ENCODE data around the gene CELSR1.
"Not testable (repeated sequence)": the region's sequence is repeated elsewhere in the genome, so short reads cannot be mapped to it uniquely, and the experiment has no call there.

CELSR1 gene

DNA sequence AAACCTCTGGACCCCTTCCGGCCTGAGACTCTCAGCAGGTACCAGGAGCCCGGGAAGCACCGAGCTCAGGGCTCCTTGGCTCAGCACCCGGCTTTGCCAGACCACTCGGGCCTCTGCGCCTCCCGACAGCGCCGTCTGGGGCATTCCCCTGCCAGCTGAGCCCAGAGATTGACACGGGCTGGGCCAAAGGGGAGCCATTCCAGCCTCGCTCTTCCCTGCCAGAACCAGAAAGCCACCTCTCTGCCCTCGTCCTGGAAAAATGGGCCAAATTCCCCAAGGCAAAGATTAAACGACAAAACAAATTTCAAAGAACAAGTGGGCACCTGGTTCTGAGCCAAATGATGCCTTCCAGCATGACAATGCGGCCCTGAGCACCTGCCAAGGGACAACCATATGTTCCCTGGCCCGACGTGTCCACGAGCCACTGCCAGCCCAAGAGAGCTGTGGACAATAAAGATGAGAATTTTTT lies 59.3 kb downstream of the CELSR1 start:
- no peak for DNase-seq

- DNase-seq: no peak
Observed at GRCh38 chr22:46476547-46476941, 60.9 kb downstream of the CELSR1 start.

DNA sequence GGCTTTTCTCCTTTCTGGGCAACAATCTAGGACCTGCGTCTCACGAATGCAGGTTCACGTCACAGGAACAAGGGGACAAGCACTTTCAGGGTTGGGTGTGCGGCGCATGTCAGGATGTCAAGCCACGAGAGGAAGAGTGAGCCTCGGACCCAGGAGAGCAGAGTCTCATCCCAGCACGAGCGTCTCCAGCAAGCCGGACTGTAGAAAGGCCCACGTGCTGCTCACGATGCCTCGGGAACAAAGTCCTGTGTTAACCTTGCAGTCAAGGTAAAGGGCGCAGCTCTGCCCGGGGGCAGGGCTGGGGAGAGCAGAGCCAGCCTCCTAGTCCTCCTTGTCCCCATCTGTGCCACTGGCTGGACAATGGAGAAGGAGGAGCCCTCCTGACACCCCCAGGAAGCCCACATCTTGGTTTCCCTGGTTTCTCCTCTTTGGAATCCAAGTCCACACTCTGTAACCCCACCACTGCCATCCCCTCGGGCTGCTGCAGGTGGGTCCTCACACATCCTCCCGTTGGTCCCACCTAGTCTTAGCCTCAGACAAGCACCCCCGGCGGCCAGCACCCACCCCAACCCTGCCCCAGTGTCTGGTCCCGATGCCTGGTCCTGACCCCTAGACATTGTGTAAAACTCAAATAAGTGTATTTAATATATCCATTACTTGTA lies 63.4 kb downstream of the CELSR1 start:
- DNase-seq: no peak

DNA sequence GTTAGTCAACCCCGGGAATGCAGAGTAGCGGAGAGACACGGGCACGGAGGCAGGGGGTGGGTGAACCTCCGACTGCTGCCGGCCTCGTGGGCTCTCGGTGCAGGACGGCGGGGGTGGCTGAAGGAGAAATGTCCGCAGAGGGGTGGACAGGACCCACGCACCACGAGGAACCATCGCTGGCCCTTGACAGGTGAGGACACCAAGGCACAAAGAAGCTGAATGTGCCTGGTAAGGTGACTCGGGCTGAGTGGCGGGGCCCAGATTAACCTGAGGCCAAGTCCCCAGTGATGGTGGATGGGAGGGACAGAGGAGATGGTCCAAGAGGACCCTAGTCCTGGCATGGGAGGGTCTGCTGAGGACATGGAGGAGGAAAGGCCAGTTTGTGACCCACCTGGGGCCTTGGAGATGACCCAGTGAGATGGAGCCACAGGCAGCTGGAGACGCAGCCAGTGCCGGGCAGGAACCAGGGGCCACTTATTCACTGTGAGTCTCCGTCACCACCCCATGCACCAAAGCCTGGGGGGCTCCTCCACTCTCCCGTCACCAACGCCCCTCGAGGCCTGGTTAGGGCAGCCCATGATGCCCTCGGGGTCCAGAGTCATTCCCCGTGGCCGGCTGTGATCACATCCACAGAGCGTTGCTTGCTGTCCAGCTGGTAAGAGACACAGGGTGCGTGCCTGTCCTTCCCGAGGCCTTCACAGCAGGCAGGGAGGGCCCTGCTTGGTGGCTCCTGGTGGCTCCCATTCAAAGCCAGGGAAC lies 64.2 kb downstream of the CELSR1 start:
- no peak for DNase-seq

- no peak for DNase-seq
Observed at GRCh38 chr22:46472722-46473016, 64.8 kb downstream of the CELSR1 start.

DNA sequence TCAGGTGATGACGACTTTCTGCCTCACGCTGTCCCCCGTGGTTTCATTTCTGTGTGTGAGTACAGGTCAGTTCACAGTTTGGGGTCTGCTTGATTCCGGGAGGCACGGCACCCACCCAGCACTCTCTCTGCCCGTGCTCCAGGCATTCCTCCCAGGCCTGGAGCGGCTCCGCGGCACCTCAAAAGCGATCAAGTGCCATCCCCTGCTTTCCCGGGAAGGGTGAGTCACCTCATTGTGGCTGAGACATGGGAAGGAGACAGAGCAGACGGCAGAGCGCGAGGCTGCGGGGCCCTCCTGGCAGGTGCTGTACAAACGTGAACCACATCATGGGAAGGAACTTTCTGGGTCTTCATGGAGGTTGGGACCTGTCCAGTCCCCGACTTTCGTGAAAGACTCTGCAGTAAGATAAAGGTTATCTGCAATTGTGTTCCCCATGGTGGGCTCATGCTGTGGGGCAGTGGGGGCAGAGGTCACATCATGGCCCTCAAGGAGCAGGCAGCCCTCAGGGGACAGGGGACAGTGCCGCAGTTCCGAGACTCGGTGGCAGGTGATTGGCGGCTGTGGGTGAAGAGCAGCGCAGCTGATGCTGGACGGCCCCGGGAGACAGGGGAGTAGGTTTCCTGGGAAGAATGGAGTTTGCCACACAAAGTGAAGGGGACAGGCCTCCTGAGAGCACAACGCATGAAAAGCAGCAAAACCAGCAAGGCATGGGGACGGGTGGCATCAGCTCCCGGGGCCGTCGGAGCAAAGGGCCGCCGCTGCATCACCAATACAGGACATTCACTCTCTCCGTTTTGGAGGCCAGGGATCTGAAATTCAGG lies 65.3 kb downstream of the CELSR1 start:
- DNase-seq: no peak

GRCh38 chr22:46471330-46471729 lies 66.1 kb downstream of the CELSR1 start:
- not testable (repeated sequence) for DNase-seq

DNA sequence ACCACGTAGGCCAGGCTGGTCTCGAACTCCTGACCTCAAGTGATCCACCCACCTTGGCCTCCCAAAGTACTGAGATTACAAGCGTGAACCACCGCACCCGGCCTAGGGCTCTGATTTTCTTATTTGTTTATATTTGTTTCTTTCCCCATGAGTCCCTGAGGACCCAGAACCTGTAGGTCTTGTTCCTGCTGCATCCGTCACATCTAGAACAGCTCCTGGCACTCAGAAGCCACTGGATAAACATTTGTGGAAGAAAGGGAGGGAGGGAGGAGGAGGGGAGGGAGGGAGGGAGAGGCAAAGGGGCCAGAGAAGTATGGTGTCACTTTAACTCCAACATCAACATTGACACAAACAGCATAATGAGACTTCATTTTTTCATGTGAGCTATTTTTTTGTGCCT lies 67.7 kb downstream of the CELSR1 start:
- no peak for DNase-seq

DNA sequence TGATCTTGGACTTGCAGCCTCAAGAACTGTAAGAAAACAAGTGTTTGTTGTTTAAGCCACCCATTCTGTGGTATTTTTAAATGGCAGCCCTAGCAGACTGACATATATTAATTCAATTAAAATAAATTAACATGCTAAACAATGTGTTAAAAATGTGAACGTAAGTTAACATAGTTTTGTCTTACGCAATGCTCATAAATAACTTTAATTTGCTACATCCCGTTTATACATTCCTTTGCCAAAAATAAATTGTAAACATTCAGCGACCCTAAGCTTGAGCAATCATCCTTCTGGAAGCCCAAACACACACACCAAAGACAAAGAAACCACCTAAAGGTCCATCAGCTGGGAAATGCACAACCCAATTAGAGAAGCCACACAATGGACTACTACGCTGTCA lies 70.4 kb downstream of the CELSR1 start:
- DNase-seq: no peak

- no peak for DNase-seq
Observed at GRCh38 chr22:46466255-46466676, 71.2 kb downstream of the CELSR1 start.

DNA sequence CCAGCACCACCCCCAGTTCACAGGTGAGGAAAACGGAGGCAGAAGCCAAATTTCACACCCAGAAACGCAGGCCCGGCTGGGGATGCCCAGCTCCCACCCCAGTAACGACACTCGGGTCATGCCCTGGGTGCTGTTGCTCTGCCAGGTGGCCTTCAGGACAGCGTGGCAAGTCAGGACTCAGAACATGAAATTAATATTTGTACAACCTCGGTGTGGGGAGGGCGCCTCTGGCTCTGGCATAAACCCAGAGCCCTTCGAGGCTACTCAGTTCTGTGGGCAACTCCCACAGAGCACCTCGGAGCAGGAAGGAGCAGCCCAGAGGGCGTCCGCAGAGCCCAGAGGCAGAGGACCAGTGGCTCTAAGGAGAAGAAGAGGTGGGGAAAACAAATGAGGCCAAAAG lies 71.6 kb downstream of the CELSR1 start:
- DNase-seq: no peak

DNA sequence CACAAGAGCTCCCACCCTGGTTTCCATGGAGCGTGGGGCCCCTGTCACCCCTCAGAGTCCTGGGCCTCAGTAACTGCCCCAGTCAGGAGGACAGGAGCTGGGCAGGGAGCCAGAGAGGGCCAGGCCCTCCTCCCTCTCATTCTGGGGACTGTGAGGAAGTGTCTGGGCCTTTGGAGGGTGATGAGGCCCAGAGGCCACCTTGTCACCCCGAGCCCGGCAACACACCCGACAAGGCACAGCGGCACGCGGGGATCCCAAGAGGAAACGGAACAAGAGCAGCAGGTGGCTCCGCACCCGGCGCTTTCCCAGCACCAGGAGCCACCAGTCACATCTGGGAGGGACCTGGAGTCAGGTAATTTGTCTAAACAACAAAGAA lies 72.1 kb downstream of the CELSR1 start:
- no peak for DNase-seq

GRCh38 chr22:46464701-46465344 lies 72.6 kb downstream of the CELSR1 start:
- DNase-seq: no peak

- DNase-seq: no peak
Observed at GRCh38 chr22:46464296-46464695, 73.1 kb downstream of the CELSR1 start.

DNA sequence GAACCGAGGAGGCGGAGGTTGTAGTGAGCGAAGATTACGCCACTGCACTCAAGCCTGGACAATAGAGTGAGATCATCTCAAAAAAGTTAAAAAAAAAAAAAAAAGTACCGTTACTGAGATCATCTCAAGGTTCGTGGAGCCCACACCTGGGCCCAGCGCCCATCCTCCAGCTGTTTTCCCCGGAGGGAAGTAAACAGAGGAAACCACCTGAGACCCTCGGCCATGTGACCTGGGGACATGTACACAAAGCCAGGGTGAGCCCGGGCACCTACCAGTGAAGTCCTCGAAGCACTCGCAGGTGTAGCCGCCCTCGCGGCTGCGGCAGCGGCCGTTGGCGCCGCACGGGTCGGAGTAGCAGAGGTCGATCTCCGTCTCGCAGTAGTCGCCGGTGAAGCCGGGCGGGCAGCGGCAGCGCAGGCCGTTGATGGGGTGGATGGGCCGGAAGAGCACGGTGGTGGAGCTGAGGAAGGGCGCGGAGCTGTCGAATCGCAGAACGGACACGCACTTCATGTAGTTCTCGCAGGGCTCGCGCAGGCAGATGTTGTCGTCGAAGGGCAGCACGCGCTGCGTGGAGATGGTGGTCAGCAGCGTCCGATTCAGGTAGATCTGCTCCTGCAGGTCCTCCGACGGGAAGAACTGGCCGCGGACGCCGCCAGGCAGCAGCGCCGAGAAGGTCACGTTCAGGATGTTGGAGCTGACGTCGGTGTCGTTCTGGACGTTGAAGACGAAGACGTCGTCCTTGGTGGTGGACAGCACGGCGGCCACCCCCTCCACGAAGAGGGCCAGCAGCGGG lies 73.8 kb downstream of the CELSR1 start:
- no peak for DNase-seq

DNA sequence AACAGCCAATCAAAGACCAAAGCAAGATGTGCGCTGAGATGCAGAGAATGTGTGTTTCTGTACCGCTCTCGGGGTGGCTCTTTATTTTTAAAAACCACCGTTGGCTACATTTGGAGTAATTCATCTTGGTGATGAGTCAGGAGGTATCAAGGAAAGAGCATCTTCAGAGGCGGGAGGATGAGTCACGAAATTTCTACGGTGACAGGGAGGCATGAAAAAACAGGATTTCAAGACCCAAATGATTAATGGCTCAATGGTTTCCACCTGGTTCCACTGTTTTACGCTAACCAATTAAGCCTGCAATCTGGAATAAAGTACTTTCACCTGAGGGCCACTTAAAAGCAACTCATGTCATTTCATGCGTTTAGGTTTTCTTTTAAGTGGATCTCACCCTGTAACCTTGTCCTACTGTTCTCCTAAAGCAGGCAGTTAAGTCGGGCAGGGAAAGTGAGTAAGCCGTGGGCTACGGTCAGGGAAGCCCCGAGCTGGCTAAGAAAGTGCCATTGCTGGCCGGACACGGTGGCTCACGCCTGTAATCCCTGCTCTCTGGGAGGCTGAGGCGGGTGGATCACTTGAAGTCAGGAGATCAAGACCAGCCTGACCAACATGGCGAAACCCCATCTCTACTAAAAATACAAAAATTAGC lies 74.6 kb downstream of the CELSR1 start:
- DNase-seq: no peak

DNA sequence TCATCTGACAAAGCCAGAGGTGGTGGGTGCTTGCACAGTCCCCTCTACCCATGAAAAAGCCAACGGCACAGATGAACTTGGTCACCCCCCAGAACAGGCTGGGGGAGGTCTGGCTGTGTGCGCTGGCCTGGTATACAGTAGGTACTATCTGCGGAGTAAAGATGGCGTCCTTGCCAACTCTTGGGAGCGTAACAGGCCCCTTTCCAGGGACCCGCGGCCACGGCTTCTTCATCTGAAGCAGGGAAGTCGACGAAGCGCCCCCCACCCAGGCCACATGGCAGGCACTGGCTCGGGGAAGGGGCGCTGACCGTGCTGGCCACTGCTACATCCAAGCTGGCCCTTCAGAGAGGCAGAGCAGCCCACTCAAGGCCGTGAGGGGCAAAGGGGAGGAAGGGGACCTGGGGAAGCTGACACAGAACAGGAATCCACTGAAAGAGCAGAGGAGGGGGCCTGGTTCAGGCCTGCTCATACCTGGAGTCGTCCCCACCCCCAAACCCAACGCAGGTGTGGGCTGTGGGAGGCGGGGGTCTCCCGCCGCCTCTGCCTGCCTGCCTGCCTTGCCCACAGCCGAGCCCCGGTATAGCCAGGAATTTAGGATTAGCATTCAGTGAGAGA lies 75.7 kb downstream of the CELSR1 start:
- DNase-seq: no peak

GRCh38 chr22:46460857-46461256 lies 76.6 kb downstream of the CELSR1 start:
- DNase-seq: no peak

GRCh38 chr22:46459347-46460065 lies 77.9 kb downstream of the CELSR1 start:
- DNase-seq: no peak

DNA sequence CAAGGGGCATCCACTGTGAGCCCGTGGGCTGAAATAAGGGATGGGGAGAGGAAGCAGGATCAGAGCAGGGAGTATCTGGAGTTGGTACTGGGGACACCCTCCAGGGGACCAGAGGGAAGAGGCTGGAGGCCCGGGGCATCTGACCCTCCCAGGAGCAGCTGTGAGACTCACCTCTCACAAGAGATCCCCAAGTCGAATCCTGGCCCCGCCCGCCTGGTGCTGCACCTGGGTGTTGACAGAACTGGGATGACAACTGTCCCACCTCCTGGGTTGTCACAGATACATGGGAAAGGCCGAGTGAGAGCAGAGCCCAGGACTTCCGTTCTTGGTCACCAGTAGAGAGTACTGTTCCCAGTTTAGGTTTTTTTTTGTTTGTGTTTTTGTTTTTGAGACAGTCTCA lies 78.9 kb downstream of the CELSR1 start:
- DNase-seq: no peak
